Cardiac septum (tissue), 1 donor: ENCODE data around the gene PATZ1. TPM values are rescaled to one million over a fixed set of nuclear protein-coding genes. Genes with fewer than 3 reads are reported as not detected.
"Not testable (repeated sequence)": the region's sequence is repeated elsewhere in the genome, so short reads cannot be mapped to it uniquely, and the experiment has no call there.

Experiments
- DNase-seq: peaks from one replicate; pipeline ENCODE4 v3.0.0-alpha.2; 2020; ENCODE audit warnings: low spot score
- intact Hi-C: fragments of 100-400 bp; cut with DNase I; formaldehyde crosslinking; loops from one replicate; pipeline ENCODE4 v1.14.0; 2022
- long read RNA-seq: library from polyadenylated mRNA; unstranded; transcript quantifications from one replicate; pipeline ENCODE4 v2.0.0, GENCODE V29; 2021
- total RNA-seq: library from RNA; stranded (reverse); fragmentation: NEBNext Ultra II Directional; extraction: Animal tissue kit (Norgen Biotek cat#: 25700); gene quantifications from one replicate; pipeline ENCODE4 v1.2.1, GENCODE V29; 2021
- donor health status: DM: no; HTN: no; CAD: no.

PATZ1 gene
- 11.9 TPM for total RNA-seq
- long read RNA-seq, transcript PATZ1-203 (4 exons, 3,638 nt): major isoform, 6 of 12 reads
- long read RNA-seq, partial matches to known transcripts: 0 of 12 reads
- long read RNA-seq, other reads (novel, unspliced or antisense): 2 of 12 reads

GRCh38 chr22:31346255-31346732 lies at the start of gene PATZ1:
PATZ1 (minus strand) TSS chr22:31346346; CDS start chr22:31345602, 744 bp downstream.
- intact Hi-C loops: loop anchor here (2.0 to 10.0 kb wide), 3 partner anchors 55 to 289 kb away; partner anchors contain the start of gene SFI1
- DNase-seq: peak; percentile 82

GRCh38 chr22:31394326-31394725 lies 48.2 kb upstream of the PATZ1 start:
- intact Hi-C loops: no loop called here

GRCh38 chr22:31393893-31394292 lies 47.7 kb upstream of the PATZ1 start:
- intact Hi-C loops: no loop called here
- no peak for DNase-seq

More at GRCh38 chr22:31394326-31394725, 48.2 kb upstream of the PATZ1 start:
- DNase-seq: no peak

- DNase-seq, intact Hi-C loops: not testable (repeated sequence)
These were observed 32.5 kb upstream of the PATZ1 start for GRCh38 chr22:31378651-31379050.

- intact Hi-C loops: no loop called here
- no peak for DNase-seq
These were observed 32.0 kb upstream of the PATZ1 start for GRCh38 chr22:31378123-31378522.

- DNase-seq: no peak
- intact Hi-C loops: no loop called here
These were observed 31.5 kb upstream of the PATZ1 start for GRCh38 chr22:31377612-31378011.

GRCh38 chr22:31367426-31367825 lies 21.3 kb upstream of the PATZ1 start:
- intact Hi-C loops: no loop called here
- DNase-seq: no peak

GRCh38 chr22:31363885-31364465 lies 17.8 kb upstream of the PATZ1 start:
- no peak for DNase-seq
- intact Hi-C loops: no loop called here

GRCh38 chr22:31361743-31362142 lies 15.6 kb upstream of the PATZ1 start:
- DNase-seq: no peak
- intact Hi-C loops: no loop called here

GRCh38 chr22:31360029-31360428 lies 13.9 kb upstream of the PATZ1 start:
- no peak for DNase-seq
- intact Hi-C loops: no loop called here

GRCh38 chr22:31354515-31354914 lies 8.4 kb upstream of the PATZ1 start:
- no peak for DNase-seq
- intact Hi-C loops: no loop called here

GRCh38 chr22:31350410-31350863 lies 4.3 kb upstream of the PATZ1 start:
- no peak for DNase-seq
- intact Hi-C loops: no loop called here

- DNase-seq: no peak
- intact Hi-C loops: loop anchor here (5.0 to 10.0 kb wide), 2 partner anchors 147 to 285 kb away; partner anchors contain the start of gene SFI1
These were observed 3.8 kb upstream of the PATZ1 start for GRCh38 chr22:31349960-31350359.

GRCh38 chr22:31348766-31349165 lies 2.6 kb upstream of the PATZ1 start:
- DNase-seq: no peak
- intact Hi-C loops: loop anchor here (5.0 to 10.0 kb wide), 2 partner anchors 149 to 286 kb away; partner anchors contain the start of gene SFI1

GRCh38 chr22:31348009-31348337 lies 1.8 kb upstream of the PATZ1 start:
- not testable (repeated sequence) for DNase-seq
- intact Hi-C loops: loop anchor here (5.0 to 10.0 kb wide), 2 partner anchors 149 to 287 kb away; partner anchors contain the start of gene SFI1

- DNase-seq: peak; percentile 80
- intact Hi-C loops: loop anchor here (1.0 to 10.0 kb wide), 4 partner anchors 52 to 287 kb away; partner anchors contain the start of genes DRG1 and SFI1
These were observed 1.3 kb upstream of the PATZ1 start for GRCh38 chr22:31347251-31348008.

- intact Hi-C loops: loop anchor here (1.0 to 10.0 kb wide), 4 partner anchors 53 to 288 kb away; partner anchors contain the start of genes DRG1 and SFI1
- DNase-seq: peak; percentile 77
These were observed 646 bp upstream of the PATZ1 start for GRCh38 chr22:31346733-31347250.

- intact Hi-C loops: loop anchor here (2.0 to 10.0 kb wide), 3 partner anchors 55 to 289 kb away; partner anchors contain the start of gene SFI1
These were observed 553 bp downstream of the PATZ1 start for GRCh38 chr22:31345331-31346254.

More at GRCh38 chr22:31345331-31346254, 553 bp downstream of the PATZ1 start:
- DNase-seq: peak; percentile 90
